ENCODE results near the gene FHIT.
"Not testable (repeated sequence)": the region's sequence is repeated elsewhere in the genome, so short reads cannot be mapped to it uniquely, and the experiment has no call there.

The FHIT gene

GRCh38 chr3:60673123-60673522, 578.1 kb downstream of the FHIT start:
- DNase-seq = no peak

- DNase-seq = not testable (repeated sequence)
Observed at GRCh38 chr3:60672337-60672736, 578.9 kb downstream of the FHIT start.

GRCh38 chr3:60669636-60670035, 581.6 kb downstream of the FHIT start:
- DNase-seq = no peak

GRCh38 chr3:60660026-60660425, 591.2 kb downstream of the FHIT start:
- no peak for DNase-seq

- DNase-seq = no peak
Observed at GRCh38 chr3:60659098-60659497, 592.2 kb downstream of the FHIT start.

- DNase-seq = no peak
Observed at GRCh38 chr3:60657972-60658371, 593.3 kb downstream of the FHIT start.

- DNase-seq = no peak
Observed at GRCh38 chr3:60652829-60653228, 598.4 kb downstream of the FHIT start.

GRCh38 chr3:60651799-60652198, 599.5 kb downstream of the FHIT start:
- DNase-seq = no peak

- no peak for DNase-seq
Observed at GRCh38 chr3:60650171-60650570, 601.1 kb downstream of the FHIT start.

- no peak for DNase-seq
Observed at GRCh38 chr3:60645801-60646200, 605.5 kb downstream of the FHIT start.

GRCh38 chr3:60643831-60644230, 607.4 kb downstream of the FHIT start:
- DNase-seq = no peak

GRCh38 chr3:60641354-60641753, 609.9 kb downstream of the FHIT start:
- DNase-seq = no peak

GRCh38 chr3:60636846-60637245, 614.4 kb downstream of the FHIT start:
- no peak for DNase-seq

GRCh38 chr3:60633644-60634043, 617.6 kb downstream of the FHIT start:
- DNase-seq = no peak

GRCh38 chr3:60631509-60631908, 619.7 kb downstream of the FHIT start:
- DNase-seq = no peak

GRCh38 chr3:60630953-60631352, 620.3 kb downstream of the FHIT start:
- no peak for DNase-seq

- DNase-seq = no peak
Observed at GRCh38 chr3:60629816-60630215, 621.4 kb downstream of the FHIT start.

- DNase-seq = no peak
Observed at GRCh38 chr3:60622349-60622748, 628.9 kb downstream of the FHIT start.

GRCh38 chr3:60617188-60617587, 634.1 kb downstream of the FHIT start:
- no peak for DNase-seq

- DNase-seq = no peak
Observed at GRCh38 chr3:60613769-60614303, 637.4 kb downstream of the FHIT start.

- no peak for DNase-seq
Observed at GRCh38 chr3:60610441-60611112, 640.7 kb downstream of the FHIT start.

- DNase-seq = no peak
Observed at GRCh38 chr3:60609446-60609845, 641.8 kb downstream of the FHIT start.

GRCh38 chr3:60603860-60604259, 647.4 kb downstream of the FHIT start:
- DNase-seq = no peak

GRCh38 chr3:60600848-60601247, 650.4 kb downstream of the FHIT start:
- no peak for DNase-seq

- DNase-seq = no peak
Observed at GRCh38 chr3:60599586-60599985, 651.7 kb downstream of the FHIT start.

Data from KG1 (cell line).